DMS53 treated with DMSO at 0.1 percent for 48 hours (cell line): ENCODE data around the gene PLXNA4.
"Not testable (repeated sequence)": the region's sequence is repeated elsewhere in the genome, so short reads cannot be mapped to it uniquely, and the experiment has no call there.

ENCODE experiments used
- DNase-seq: peaks from one replicate; lab custom pipeline; 2025; ENCODE audit not compliant: unreplicated experiment; lab: John Stamatoyannopoulos, UW

The PLXNA4 gene

DNA sequence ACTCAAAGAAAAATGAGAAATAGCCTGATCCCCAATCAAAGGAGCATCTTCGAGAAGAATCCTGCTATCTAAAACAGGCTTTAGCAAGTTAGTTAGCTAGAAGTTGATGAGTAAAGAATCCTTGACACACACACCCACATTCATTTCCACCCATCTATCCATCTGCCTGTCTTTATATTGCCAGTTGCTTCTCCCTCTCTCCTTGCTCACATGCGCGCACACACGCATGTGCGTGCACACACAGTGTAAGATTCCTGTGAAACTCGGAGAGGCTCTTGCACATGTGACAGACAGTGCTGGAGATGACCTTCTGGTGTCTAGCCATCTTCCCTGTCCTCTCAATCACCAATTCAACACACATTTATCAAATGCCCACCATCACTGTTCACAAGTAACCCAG is 393.3 kb downstream of the PLXNA4 start:
- no peak for DNase-seq

DNA sequence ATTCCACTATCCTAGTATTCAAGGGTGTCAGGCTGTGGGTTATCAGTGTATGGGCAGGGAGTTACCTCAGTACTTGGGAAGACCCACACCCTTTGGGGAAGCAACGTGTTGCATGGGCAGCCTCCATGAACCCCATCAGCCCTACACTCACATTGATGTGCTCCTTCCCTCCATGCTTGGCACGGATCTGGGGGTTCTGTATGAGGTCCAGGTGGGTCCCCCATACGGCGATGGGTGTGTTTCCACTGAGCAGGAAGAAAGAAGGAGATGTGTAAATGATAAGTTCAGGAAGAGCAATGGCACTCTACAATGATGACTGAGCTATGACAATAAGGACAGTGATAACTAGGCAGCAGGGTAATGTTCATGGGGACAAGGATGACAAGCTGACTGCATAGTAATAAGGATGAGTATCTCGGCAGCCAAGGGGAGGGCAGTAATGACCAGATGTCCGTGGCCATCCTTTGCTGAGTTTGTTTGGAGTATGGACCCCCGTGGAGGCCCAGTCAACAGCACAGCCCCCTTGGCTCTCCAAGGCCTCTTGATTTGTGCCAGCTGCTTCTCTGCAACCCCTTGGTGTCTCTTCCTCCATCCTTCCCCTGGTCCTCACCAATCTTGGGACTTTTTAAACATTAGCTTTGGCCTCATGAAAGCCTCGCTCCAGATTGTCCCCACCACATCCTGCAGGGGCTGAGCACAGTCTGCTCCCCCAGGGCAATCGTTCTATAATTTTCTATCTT is 394.2 kb downstream of the PLXNA4 start:
- DNase-seq, result no peak

DNA sequence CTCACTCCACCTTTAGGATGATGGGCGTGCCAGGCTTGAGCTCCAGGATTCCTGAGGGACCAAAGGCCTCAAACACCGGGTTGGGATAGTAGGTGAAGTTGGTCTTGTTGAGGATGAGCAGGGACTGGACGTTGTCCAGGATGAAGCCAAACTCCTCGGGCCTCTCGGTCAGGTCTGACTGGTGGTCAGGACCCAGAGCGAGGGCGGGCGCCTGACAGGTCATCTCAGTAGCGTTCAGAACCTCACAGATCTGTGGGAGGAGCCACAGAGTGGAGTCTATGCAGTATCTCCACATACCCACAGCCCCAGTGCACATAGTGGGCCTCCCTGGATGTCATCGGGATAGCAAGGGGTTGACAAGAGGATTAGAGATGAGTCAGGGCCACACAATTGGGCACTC is 394.9 kb downstream of the PLXNA4 start:
- no peak for DNase-seq

DNA sequence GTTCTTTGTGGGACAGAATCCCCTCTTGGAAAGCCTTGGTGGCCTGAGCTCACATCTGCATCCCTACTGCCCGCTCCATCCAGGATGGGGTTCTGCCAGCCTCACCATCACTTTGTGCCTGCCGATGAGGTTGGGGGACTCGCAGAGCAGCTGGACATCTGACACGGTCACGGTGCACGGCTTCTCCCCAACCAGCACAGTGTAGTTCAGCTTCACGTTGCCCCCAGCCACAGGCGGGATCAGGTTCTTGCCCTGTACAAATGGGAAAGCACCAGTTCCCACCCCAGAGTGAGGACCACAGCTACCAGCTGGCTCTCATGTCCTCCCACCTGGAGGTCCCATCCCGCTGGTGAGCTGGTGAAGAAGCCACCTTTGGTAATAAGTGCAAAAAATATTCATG is 395.8 kb downstream of the PLXNA4 start:
- DNase-seq, result no peak

DNA sequence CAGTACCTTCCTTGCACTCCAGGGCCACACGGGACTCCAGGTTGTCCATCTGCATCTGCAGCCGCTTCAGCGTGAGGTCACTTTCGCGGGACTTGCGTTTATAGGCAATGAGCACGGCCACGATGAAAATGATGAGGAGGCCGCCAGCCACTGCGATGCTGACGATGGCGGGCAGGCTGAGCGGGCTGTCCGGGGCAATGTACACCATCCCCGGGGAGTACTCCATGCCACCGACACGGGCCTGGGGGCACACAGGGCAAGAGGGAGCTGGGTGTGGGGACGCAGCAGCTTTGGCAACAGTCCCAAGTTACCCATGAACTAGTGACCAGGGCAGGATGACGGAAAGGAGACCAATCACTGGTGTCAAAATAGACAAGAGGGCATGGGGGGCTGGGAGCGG is 396.6 kb downstream of the PLXNA4 start:
- no peak for DNase-seq

DNA sequence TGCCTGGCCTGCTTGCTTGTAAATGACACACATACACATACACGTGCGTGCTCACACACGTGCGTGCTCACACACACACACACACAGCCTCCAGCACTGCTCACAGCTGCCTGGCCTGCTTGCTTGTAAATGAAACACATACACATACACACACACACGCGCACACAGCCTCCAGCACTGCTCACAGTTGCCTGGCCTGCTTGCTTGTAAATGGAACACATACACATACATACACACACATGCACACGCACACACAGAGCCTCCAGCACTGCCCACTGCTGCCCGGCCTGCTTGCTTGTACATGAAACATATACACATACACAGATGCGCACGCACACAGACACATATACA is 397.2 kb downstream of the PLXNA4 start:
- DNase-seq, result no peak

DNA sequence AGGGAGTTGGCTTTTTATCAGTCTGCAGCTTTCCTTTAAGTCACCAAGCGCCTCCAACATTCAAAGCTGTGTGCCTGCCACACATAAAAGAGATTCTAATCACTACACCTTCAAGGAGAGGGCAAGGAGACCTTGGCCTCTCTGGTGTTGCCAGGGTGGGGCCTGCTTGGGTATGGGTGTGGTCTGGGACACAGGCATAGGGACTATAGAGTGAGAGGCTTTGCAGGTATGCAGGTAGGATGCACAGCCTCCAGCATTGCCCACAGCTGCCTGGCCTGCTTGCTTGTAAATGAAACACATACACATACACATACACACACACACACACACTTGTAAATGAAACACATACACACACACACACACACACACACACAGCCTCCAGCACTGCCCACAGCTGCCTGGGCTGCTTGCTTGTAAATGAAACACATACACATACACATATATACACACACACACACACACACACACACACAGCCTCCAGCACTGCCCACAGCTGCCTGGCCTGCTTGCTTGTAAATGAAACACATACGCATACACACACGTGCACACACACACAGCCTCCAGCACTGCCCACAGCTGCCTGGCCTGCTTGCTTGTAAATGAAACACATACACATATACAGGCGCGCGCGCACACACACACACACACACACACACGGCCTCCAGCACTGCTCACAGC is 397.7 kb downstream of the PLXNA4 start:
- not testable (repeated sequence) for DNase-seq

DNA sequence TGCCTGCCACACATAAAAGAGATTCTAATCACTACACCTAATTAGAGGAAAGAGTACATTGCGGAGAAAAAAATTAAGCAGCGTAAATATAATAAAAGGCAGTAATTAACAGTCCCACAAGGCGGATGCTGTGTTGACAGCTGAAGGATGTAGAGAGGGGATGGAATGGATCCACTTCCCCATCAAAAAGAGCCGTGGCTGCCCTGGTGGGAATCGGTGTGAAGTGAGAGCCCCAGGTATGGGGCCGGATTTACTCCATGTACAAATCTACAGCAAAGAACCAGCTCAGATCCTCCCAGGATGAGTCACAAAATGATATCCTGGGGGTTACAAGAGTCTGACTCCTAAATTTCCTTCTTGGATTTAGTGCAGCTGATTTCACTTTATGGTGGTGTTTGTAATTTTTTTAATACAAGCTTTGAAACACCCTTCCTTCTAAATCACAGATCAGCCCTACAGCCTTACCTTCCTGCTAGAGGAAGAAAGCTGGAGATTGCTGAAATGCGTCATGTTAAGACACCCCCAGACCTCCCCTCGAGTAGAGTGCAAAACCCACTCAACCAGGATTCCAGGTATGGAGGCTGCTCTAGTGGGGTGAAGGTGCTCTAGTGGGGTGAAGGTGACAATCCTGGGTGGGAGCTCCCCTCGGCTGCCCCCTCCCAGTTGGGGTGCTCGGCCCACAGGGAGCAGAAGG is 398.4 kb downstream of the PLXNA4 start:
- no peak for DNase-seq

DNA sequence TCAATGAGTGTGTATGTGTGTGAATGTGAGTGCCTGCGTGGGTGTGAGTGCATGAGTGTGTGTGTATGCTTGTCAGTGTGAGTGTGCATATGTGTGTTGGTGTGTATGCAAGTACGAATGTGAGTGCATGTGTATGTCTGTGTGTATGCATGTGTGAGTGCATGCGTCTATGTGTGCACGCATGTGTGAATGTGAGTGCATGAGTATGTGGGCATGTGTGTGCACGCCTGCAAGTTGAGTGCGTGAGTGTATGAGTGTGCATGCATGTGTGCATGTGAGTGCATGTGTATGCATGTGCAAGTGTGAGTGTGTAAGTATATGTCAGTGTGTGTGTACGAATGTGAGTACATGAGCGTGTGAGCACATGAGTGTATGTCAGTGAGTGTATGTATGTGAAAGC is 399.6 kb downstream of the PLXNA4 start:
- no peak for DNase-seq

DNA sequence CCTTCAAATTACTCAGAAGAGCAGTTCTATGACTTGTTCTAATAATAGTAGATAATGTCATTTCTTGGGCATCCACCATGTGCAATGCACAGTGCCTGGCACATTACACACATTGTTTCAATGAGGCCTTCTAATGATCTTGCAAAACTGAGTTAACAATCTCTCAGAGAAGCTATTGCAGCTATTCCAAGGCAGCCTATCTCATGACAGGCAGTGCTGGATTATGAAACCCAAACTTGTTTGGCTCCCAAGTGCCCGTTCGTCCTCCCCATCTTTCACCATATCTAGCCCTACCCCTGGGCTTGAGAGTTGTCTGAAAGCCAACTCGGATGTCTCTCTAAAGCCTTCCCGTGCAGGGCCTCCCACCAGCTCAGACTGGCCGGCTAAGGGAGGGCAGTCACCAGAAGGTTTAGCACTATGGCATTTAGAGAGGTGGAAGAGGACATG is 405.1 kb downstream of the PLXNA4 start:
- DNase-seq, result no peak

DNA sequence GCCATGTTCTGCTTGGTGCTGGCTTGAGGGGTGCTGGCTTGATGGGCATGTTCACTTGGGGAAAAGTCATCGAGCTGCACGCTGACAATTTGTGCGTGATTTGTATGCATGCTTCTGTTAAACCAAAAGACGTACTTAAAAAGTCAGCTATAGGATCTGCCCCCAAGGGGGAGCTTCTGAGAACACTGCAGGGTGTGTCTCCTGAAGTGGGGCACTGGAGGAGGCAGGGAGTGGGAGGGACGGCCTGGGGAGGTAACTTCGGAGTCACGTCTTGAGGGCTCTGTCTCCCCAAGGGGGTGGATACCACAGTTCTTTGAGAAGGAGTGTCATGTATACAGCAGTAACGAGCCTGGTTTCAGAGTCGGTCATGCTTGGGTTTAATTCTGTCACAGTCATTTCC is 406.5 kb downstream of the PLXNA4 start:
- DNase-seq, result no peak

DNA sequence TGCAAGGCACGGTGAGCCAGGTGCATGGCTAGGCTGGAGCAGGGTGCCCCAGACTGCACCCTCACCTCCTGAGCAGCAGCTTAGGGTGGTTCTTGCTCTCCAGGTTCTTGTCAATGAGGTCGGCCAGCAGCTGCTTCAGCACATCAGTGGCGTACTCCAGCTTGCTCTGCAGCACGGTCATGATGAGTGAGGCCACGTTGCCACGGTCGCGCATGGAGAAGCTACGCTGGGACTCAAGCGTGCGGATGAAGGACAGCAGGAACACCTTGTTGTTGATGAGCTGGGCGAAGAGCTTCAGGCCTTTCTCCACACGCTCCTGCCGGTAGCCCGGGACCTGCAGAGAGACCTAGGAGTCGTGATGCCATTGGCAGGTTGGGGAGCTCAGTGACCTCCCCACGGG is 408.0 kb downstream of the PLXNA4 start:
- DNase-seq, result no peak

DNA sequence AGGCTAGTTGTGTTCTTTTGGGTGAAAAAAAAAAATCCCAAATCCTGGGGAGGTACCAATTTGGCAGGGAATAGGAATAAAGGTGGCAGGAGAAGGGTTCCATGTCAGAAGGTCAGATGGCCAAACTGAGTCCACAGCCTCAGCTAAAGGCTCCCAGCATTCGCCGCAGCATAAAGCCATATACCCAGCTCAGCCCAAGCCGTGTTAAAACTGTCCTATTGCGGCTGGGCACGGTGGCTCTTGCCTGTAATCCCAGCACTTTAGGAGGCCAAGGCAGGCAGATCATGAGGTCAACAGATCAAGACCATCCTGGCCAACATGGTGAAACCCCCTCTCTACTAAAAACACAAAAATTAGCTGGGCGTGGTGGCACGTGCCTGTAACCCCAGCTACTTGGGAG is 410.6 kb downstream of the PLXNA4 start:
- DNase-seq, result not testable (repeated sequence)

DNA sequence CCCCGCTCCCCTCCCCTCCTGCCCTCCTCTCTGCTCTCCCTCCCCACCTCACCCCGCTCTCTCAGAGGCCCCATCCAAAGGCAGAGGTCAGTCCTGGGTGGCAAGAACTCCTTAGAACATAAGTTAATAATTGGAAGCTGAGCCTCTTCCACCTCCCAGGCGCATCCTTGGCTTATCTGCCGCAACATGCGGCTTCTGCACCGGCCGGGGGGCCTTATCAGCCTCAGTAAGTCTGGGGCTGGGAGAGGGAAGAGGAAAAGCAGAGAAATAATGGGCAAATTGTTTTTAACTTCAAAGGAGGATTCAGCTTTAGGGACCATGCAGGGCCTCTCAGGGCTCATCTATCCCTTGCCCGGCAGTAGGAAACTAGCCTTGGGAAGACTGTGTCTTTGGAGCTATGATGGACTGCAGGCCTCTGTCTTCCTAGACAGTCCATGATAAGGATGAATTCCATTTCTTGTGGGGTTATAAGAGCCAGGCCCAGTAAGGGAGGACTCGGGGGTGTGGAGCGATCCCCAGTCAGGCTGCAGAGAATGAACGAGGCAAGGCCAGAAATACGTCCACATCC is 411.6 kb downstream of the PLXNA4 start:
- no peak for DNase-seq

DNA sequence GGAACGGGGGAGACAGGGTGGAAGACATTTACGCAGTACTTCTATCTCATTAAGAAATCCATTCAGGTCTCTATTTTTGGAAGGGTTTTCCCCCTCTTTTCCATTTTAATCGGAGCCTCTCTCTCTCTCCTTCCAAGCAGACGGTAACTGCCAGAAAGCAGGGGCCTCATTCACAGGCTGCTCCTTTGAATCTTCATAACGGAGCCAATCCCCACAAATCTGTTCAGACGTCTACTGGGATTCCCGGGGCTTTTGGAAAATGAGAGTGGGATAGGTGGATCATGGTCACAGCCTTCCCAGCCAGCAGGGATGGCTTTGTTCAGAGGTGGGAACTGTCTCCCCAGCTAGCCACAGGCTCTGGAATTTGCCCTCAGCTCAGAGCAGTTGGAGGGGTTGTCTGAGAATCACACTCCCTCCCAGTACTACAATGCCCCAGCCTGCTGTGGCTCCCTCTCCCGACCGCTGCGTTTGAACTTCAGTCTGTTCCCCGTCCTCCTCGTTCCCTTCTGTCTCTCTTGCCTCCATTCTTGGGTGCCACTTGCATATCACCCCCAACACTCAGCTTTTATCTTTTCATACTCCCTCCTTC is 413.6 kb downstream of the PLXNA4 start:
- DNase-seq, result no peak

DNA sequence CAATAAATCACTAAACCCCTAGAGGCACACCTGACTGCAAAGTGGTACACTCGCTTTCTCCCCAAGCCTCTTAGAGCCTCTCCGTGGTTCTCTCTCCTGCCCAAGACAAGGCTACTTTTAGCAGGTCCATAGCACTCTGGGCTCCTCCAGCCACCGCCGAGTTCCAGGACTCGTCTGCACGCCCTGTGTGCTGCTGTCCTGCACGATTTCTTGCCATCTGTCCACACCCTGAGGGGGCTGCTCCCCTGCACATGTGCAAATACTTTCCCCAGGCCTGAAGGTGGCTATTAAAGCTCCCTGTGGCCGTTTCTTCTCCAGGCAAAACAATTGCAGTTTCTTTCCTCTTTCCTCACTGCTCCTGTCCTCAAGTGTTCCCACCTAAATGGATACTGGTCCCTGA is 414.3 kb downstream of the PLXNA4 start:
- DNase-seq, result no peak

DNA sequence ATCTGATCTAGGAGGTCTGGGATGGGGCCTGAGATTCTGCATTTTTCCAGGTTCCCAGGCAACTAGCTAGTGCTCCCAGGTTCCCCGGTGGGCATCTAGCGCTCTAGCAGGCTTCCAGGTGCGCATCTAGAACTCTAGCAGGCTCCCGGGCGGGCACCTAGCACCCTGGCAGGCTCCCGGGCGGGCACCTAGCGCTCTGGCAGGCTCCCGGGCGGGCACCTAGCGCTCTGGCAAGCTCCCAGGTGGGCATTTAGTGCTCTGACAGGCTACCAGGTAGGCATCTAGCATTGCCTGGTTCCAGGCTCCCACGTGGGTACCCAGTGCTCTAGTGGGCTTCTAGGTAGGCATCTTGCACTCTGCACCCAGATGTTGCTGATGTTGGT is 414.7 kb downstream of the PLXNA4 start:
- DNase-seq, result no peak

DNA sequence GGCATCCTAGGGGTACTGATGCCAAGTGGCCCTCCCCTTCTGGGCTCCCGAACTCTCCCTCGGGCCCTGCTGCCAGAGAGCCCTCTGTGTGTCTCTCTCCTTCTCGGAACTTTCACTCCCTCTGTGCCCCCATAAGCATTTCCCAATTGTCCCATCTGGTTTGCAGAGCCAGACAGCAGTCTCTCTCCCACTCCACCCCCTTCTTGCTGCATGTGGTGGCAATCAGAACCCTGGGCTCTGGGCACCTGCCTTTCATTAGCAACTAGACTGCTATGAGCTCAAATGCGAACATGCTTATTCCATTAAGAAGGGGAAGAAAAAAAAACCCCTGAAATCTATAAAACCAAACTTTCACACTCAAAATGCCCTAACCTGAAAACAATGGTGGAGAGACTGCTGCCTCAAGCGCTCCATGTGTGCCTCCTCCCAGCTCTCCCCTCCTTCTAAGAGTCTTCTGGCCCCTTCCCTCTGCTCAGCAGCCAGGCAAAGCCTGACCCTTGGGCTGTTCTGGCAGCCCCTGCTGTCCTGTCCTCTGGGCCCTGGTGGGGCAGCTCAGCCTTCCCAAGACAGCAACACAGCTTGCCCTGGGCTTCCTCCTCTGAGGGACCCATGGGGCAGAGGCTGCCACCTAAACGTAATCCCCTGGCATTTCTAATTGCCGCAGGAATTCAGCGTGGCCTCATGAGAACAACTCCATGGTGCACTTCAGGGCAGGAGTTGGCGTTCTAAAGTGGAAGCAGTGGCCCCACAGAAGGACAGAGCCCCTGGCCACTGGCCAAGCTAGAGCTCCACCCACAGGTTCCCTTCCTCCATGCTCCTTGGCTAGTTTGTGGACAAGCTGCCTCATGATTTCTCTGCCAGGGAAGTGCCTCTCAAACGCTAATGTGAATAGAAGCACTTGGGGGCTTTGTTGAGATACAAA is 415.4 kb downstream of the PLXNA4 start:
- no peak for DNase-seq

DNA sequence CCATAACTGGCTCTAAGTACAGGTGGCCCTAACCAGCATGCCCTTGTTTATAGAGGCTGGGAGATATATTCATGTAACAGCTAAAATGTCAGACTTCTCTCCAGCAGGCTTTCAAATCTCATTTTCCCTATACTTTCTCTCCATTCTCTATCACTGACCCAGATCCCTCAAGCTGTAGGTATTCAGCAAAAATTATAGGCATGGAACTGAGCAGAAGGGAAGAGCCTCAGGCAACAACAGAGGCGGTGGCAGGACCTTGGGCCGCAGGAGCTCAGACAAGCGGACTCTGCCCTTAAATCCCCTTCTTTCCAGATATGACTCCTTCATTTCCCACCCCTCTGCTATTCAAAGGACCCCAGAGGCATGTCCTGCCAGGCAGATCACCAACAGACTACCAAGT is 417.4 kb downstream of the PLXNA4 start:
- no peak for DNase-seq

DNA sequence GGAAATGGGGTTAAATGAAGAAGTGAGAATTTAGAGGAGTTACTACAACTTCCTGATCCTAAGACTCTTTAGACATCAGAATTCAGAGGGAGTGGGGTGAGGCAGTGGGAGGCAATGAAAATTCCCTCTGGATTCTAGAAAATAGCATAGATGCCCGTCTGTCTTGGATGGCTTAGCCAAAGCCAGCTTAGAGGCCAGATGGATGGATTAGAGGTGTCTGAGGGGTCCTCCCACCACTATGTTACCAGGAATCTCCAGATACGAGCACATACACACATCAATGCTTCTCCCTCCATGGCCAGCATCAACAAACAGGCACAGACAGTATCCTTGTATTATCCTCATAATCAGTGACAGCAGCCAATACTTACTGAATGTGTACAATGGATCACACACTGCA is 418.1 kb downstream of the PLXNA4 start:
- no peak for DNase-seq

DNA sequence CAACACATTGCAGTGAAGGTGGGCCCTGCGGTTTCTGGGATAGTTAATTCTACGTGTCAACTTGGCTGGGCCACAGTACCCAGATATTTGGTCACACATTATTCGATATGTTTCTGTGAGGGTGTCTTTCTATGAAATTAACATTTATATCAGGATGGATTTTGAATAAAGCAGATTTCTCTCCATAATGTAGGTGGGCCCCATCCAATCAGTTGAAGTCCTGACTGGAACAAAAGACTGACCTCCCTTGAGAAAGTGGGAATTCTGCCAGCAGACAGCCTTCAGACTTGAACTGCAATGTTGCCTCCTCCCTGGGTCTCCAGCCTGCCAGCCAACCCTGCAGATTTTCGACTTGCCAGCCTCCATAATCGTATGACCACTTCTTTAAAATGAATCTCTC is 420.6 kb downstream of the PLXNA4 start:
- DNase-seq, result no peak
